GM12801 (cell line): ENCODE data around the gene HPS1.

ENCODE experiments used
- TF ChIP-seq, protein P1 (sequence below): IDR thresholded peaks from one replicate; pipeline ENCODE4 v1.5.1; 2011; ENCODE audit warnings: control low read depth; ENCODE audit not compliant: insufficient read length; ENCODE audit errors: extremely low read depth

HPS1 gene

DNA sequence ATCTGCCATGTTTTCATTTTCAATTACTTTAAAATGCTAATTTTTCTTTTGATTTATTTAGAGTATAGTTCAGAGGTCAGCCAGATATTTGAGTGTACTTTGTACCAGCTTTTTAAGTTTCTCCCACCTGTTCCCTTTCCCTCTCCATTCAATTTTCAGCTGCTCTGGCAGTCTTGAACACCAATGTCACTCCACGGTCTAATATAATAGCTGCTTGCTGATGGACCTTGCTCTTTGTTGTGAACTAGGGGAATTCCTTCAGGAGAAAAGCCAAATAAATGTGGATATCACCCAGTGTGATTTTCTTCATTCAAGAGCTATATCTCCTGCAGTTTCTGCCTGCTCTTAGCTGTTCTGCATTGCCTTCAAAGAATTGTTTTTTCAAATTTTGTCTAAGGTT lies 3.9 kb upstream of the HPS1 start:
- TF ChIP-seq, protein P1, sequence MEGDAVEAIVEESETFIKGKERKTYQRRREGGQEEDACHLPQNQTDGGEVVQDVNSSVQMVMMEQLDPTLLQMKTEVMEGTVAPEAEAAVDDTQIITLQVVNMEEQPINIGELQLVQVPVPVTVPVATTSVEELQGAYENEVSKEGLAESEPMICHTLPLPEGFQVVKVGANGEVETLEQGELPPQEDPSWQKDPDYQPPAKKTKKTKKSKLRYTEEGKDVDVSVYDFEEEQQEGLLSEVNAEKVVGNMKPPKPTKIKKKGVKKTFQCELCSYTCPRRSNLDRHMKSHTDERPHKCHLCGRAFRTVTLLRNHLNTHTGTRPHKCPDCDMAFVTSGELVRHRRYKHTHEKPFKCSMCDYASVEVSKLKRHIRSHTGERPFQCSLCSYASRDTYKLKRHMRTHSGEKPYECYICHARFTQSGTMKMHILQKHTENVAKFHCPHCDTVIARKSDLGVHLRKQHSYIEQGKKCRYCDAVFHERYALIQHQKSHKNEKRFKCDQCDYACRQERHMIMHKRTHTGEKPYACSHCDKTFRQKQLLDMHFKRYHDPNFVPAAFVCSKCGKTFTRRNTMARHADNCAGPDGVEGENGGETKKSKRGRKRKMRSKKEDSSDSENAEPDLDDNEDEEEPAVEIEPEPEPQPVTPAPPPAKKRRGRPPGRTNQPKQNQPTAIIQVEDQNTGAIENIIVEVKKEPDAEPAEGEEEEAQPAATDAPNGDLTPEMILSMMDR = no peak

DNA sequence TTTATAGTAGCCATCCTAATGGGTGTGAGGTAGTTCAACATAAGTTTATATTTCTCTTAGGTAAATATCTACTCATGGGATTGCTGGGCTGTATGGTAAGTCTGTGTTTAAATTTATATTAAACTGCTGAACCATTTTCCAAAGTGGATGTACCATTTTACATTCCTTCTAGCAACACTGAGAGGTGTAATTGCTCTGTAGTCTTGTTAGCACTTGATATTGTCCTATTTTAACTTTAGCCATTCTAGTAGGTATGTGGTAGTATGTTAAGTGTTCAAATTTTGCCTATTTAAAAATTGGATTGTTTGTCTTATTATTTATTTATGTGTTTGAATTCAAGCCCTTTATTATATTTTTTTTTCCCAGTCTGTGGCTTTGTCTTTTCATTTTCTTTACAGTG lies 2.6 kb upstream of the HPS1 start:
- TF ChIP-seq, protein P1 = no peak

DNA sequence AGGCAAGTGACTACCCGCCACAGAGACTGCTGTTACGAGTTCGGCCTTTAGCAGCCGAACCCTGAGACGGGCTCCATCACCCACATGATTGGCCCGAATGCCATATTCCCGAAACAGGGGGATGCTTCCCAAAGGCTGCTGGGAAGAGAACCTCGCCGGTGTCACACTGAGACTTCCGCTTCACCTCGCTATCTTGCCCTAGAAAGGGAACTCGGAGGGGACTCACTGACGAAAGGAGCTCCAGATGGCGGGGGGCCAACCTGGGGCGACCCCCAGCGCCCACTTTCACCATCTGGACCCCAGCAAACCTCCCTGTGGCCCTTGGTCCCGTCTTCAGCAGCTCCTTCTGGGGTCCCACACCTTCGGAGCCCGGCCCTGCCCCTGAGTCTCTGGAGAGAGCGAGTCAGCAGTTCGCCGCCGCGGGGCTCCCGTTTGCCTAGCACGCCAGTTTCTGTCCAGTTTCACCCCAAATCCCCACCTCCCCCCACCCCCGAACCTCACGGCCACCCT lies 529 bp downstream of the HPS1 start:
- TF ChIP-seq, protein P1 = no peak

DNA sequence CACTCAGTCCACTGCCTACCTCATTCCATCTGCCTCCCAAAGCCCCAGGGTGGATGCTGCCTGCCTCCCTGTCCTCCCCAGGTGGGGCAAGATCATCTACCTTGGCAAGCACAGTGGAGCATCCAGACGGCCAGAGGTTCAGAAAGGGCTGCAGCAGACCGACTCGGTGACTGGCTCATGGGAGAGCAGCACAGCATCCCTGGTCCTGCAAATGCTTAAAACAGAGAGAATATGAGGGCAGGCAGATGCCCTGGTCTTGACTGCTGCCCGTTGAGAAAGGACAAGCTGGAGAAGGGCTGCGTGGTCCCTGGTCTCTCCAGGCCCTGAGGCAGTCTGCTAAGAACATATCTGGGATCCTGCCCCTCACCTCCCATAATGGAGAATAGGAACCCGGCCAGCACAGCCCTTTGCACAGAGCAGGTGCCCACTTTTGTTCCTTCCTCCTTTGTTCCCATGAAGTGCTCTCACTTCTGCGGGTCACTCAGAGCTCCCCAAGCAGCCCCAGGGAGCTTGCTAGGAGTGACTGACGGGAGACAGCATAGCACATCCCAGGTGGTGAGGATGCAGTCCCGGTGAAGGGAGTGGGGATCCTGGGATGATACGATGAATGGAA lies 1.4 kb downstream of the HPS1 start:
- TF ChIP-seq, protein P1 = no peak

DNA sequence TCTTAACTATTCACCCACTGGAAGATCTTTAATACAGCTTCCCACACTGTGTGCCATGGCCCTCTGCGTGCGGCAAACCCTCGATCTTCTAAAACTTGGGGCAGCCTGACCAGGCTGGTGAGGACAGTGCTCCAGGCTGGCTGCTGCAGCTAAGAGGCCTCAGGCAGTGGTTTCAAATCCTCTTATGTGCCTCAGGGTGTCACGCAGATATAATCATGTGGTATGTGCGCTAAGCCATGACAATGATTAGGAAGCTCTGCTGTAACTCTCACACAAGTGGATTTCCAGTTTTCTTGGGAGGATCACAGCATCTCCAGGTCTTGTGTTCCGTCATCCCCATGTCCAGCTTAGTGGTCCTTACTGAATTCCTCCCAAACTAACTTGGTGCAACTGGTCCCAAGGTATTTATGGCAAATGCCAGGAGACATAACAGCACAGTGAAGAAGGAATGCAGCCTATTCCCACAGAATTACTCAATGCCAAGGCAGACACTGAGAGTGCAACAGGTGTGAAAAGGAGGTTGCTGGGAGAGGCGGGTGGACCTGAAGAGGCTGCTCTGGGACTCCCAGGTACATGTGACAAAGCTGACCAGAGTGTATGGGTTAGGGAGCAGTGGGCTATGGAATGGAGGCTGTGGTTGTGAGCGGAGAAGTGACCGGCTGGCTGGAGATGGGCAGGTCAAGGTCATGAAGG lies 2.3 kb downstream of the HPS1 start:
- TF ChIP-seq, protein P1 = no peak

DNA sequence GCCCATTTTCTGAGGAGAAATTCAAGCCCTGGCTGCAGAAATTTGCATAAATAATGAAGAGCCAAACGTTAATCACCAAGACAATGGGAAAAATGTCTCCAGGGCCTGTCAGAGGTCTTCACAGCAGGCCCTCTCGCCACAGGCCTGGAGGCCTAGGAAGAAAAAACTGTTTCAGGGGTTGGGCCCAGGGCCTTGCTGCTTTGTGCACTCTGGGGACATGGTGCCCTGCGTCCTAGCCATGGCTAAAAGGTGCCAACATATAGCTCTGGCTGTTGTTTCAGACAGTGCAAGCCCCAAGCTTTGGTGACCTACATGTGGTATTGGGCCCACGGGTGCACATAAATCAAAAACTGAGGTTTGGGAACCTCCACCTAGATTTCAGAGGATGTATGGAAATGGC lies 8.0 kb downstream of the HPS1 start:
- TF ChIP-seq, protein P1 = no peak

DNA sequence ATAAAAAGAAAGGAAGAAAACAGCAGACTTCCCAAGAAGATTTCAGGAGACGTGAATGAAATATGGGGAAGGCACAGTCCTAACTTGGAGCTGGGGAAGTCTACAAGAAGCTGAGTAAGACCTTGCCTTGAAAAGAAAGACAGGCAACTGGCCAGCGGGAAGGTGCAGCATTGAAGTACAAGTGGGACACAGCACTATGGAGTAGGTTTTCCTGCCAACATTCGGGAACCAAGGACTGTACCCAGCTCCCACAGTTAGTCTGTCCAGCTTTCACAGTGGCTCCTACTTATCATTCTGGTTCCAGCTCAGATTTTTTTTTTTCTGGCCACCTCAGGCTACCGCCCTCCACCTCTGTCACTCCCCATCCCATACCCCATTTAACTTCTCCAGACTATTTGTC lies 10.0 kb downstream of the HPS1 start:
- TF ChIP-seq, protein P1 = no peak
